ENCODE results near the gene REEP1. TPM values are rescaled to one million over a fixed set of nuclear protein-coding genes. Genes with fewer than 3 reads are reported as not detected.

Gene REEP1
- total and polyA plus RNA-seq, 2 donors (not counting 1 experiment from before 2014, with no cell fraction given): not detected

DNA sequence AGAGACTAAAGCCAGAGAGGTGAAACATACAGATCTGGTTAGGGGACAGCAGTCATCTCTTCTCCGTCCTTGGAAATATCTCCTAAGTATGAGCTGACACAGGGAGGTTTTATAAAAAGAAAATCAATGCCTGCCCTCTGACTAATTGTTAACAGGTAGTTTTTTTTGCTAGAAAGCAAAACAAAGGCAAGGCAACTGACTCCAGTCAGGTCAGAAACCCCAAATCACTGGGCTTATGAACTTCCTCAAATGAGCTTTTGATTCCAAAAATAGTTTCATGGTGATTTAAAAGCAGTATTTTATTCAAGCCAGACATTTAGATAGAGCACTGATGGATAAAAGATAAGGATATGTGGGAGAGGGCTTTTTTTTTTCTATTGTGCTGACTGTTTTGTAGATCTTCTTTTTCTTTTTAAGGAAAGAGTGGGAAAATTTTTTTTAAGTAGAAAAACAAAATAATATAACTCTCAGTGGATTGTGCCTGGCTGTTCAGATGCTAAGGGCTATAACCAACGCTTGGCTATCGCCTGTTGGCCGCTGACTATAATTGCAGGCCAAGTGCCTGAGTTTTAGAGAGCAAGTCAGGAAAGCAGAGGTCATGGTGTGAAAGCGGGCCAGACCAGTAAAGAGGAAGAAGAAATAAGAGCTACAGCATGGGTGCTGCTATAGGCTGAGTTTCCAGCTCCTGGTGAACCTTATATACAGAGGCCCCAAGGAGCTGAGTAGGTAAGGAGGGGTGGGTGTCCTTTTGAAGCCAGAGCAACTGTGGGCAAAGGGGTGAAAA is 93.3 kb downstream of the REEP1 start:
- H3K79me2 ChIP-seq (ENCODE audit: control insufficient read depth, insufficient read depth, low read length): no peaks in the 10 kb centered on the region
- H3K27ac ChIP-seq (ENCODE audit: low read length in 2 of 2): peak overlapping the region in 1 of 2 donors; percentile 57
- CTCF ChIA-PET: interaction anchor here (0.7 to 1.9 kb wide), 2 partner anchors 23 to 177 kb away, joined by 3 to 13 read pairs; no protein-coding TSS in a partner anchor
- H3K4me3 ChIP-seq (ENCODE audit: control extremely low read depth in 1 of 5, extremely low read depth in 1 of 5, insufficient read depth in 1 of 5, low read depth in 2 of 5, low read length in 4 of 5): peak overlapping the region in 1 of 5 experiments; percentile 14
- H3K4me1 ChIP-seq (ENCODE audit: control insufficient read depth in 2 of 2, insufficient read depth in 2 of 2, low read length in 2 of 2): peaks cover 48 to 50% of the 10 kb centered on the region in 2 donors
- H3K27me3 Mint-ChIP-seq: no peaks in the 10 kb centered on the region
- H2AFZ ChIP-seq (ENCODE audit: insufficient read depth, low read depth, low read length, poor library complexity, severe bottlenecking): no peak overlapping the region
- ATAC-seq (ENCODE audit: low read depth) (peak; percentile 56), DNase-seq (peak; percentile 65)
- H3K27ac Mint-ChIP-seq: peak overlapping the region; percentile 42
- H3K4me1 Mint-ChIP-seq: peaks cover 56% of the 10 kb centered on the region
- H3K9me3 ChIP-seq (ENCODE audit: control extremely low read depth in 1 of 3, control insufficient read depth in 2 of 3, insufficient read depth in 1 of 3, low read length in 2 of 3): peaks cover 0 to 3% (median 0%) of the 10 kb centered on the region in 3 donors
- H4K20me1 ChIP-seq (ENCODE audit: control insufficient read depth, insufficient read depth, low read length, poor library complexity, severe bottlenecking): no peaks in the 10 kb centered on the region
- no peaks in the 10 kb centered on the region for H3K36me3 ChIP-seq (replicated peaks in 1 of 2; ENCODE audit: control extremely low read depth in 1 of 2, control insufficient read depth in 1 of 2, extremely low read depth in 1 of 2, insufficient read depth in 2 of 2, low read length in 1 of 2)
- peak overlapping the region; percentile 23 for H3K4me3 Mint-ChIP-seq
- H3K27me3 ChIP-seq (replicated peaks in 1 of 4; ENCODE audit: control extremely low read depth in 1 of 4, control insufficient read depth in 3 of 4, insufficient read depth in 4 of 4, low read length in 3 of 4): no peaks in the 10 kb centered on the region
- intact Hi-C loops (cut with micrococcal nuclease): no loop called here
- TF ChIP-seq EZH2 (IDR thresholded peaks at IDR 0.05; ENCODE audit: borderline replicate concordance, insufficient read depth, low read depth, low read length, poor library complexity, severe bottlenecking): no peak
- TF ChIP-seq, protein P1, sequence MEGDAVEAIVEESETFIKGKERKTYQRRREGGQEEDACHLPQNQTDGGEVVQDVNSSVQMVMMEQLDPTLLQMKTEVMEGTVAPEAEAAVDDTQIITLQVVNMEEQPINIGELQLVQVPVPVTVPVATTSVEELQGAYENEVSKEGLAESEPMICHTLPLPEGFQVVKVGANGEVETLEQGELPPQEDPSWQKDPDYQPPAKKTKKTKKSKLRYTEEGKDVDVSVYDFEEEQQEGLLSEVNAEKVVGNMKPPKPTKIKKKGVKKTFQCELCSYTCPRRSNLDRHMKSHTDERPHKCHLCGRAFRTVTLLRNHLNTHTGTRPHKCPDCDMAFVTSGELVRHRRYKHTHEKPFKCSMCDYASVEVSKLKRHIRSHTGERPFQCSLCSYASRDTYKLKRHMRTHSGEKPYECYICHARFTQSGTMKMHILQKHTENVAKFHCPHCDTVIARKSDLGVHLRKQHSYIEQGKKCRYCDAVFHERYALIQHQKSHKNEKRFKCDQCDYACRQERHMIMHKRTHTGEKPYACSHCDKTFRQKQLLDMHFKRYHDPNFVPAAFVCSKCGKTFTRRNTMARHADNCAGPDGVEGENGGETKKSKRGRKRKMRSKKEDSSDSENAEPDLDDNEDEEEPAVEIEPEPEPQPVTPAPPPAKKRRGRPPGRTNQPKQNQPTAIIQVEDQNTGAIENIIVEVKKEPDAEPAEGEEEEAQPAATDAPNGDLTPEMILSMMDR (IDR thresholded peaks at IDR 0.05): peak; percentile 22
- WGBS (ENCODE audit: insufficient coverage): 58% methylated on average over 4 of the region's 5 CpGs
- POLR2A ChIA-PET: interaction anchor here (0.7 kb wide), 1 partner anchor 43 kb away, joined by 5 read pairs; no protein-coding TSS in a partner anchor
- no peak overlapping the region for H3K9ac ChIP-seq (ENCODE audit: low read length)
- peak overlapping the region; percentile 54 for H3K4me2 ChIP-seq (replicated peaks; ENCODE audit: low read depth, low read length, poor library complexity, severe bottlenecking)
- no peaks in the 10 kb centered on the region for H3K9me3 Mint-ChIP-seq (ENCODE audit: insufficient read depth)

DNA sequence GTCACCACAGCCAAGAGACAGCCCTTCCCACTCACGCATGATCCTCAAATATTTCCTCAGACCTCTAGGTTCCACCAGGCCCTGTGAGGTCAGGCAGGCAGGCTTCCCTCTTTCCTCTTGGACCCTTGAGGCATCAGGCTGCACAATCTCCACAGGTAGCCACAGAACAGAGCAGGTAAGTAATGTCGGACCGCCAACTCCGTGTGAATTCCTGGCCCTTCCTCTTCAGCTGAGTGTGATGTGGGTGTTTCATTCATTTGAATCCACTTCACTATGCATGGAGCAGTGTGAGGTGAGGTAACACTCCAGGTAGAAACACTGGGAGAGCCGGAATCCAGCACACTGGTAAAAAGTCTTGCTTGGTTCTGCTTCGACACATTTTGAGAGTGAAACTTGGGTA is 94.2 kb downstream of the REEP1 start:
- Histone ChIP-seq H3K4me1 (ENCODE audit: control insufficient read depth in 2 of 2, insufficient read depth in 2 of 2, low read length in 2 of 2) (peaks cover 57 to 59% of the 10 kb centered on the region in 2 donors), H4K20me1 (ENCODE audit: control insufficient read depth, insufficient read depth, low read length, poor library complexity, severe bottlenecking) (no peaks in the 10 kb centered on the region), H3K9ac (ENCODE audit: low read length) (no peak overlapping the region), H3K4me3 (ENCODE audit: control extremely low read depth in 1 of 5, extremely low read depth in 1 of 5, insufficient read depth in 1 of 5, low read depth in 2 of 5, low read length in 4 of 5) (no peak overlapping the region), H3K79me2 (ENCODE audit: control insufficient read depth, insufficient read depth, low read length) (no peaks in the 10 kb centered on the region), H2AFZ (ENCODE audit: insufficient read depth, low read depth, low read length, poor library complexity, severe bottlenecking) (no peak overlapping the region), H3K27me3 (replicated peaks in 1 of 4; ENCODE audit: control extremely low read depth in 1 of 4, control insufficient read depth in 3 of 4, insufficient read depth in 4 of 4, low read length in 3 of 4) (no peaks in the 10 kb centered on the region), H3K9me3 (ENCODE audit: control extremely low read depth in 1 of 3, control insufficient read depth in 2 of 3, insufficient read depth in 1 of 3, low read length in 2 of 3) (peaks cover 0 to 3% (median 0%) of the 10 kb centered on the region in 3 donors), H3K4me2 (replicated peaks; ENCODE audit: low read depth, low read length, poor library complexity, severe bottlenecking) (peak overlapping the region; percentile 54), H3K36me3 (replicated peaks in 1 of 2; ENCODE audit: control extremely low read depth in 1 of 2, control insufficient read depth in 1 of 2, extremely low read depth in 1 of 2, insufficient read depth in 2 of 2, low read length in 1 of 2) (no peaks in the 10 kb centered on the region), H3K27ac (ENCODE audit: low read length in 2 of 2) (no peak overlapping the region)
- WGBS (ENCODE audit: insufficient coverage): 80% methylated on average over 1 of the region's 6 CpGs
- intact Hi-C loops (cut with micrococcal nuclease): no loop called here
- Mint-ChIP-seq H3K27me3 (no peaks in the 10 kb centered on the region), H3K9me3 (ENCODE audit: insufficient read depth) (no peaks in the 10 kb centered on the region), H3K4me3 (peak overlapping the region; percentile 23), H3K27ac (peak overlapping the region; percentile 42), H3K4me1 (peaks cover 65% of the 10 kb centered on the region)
- no peak for DNase-seq
- TF ChIP-seq EZH2 (IDR thresholded peaks at IDR 0.05; ENCODE audit: borderline replicate concordance, insufficient read depth, low read depth, low read length, poor library complexity, severe bottlenecking): no peak
- TF ChIP-seq, protein P1 (IDR thresholded peaks at IDR 0.05): no peak
- no peak for ATAC-seq (ENCODE audit: low read depth)
- ChIA-PET CTCF (no interaction called here), POLR2A (no interaction called here)

Data from B cell (primary cell).